Smooth muscle cell (in vitro differentiated cells): Measurements from ENCODE around the gene FBXL13. TPM values are rescaled to one million over a fixed set of nuclear protein-coding genes. Genes with fewer than 3 reads are reported as not detected.
"Not testable (repeated sequence)": the region's sequence is repeated elsewhere in the genome, so short reads cannot be mapped to it uniquely, and the experiment has no call there.

Experiments
- DNase-seq: peaks from one replicate; lab custom pipeline; 2025; ENCODE audit not compliant: unreplicated experiment; lab: John Stamatoyannopoulos, UW
- H2AFZ ChIP-seq: fragments of 200-600 bp; sonication (generic); 2 replicates; pipeline ENCODE4 v1.6.0; 2016; ENCODE audit warnings: antibody characterized with exemption, low read depth, mild to moderate bottlenecking
- H3F3A ChIP-seq: fragments of 200-600 bp; sonication (generic); 2 replicates; pipeline ENCODE4 v1.6.0; 2017; ENCODE audit warnings: antibody characterized with exemption, low read depth
- H3K27ac ChIP-seq: fragments of 200-600 bp; sonication (generic); 2 replicates; pipeline ENCODE4 v1.5.1; 2016; ENCODE audit warnings: low read depth, mild to moderate bottlenecking
- H3K27me3 ChIP-seq: fragments of 200-600 bp; sonication (generic); 2 replicates; pipeline ENCODE4 v1.6.1; 2016; ENCODE audit warnings: low read depth, mild to moderate bottlenecking
- H3K36me3 ChIP-seq: fragments of 200-600 bp; sonication (generic); 2 replicates; pipeline ENCODE4 v1.5.1; 2016; ENCODE audit warnings: low read depth
- H3K4me1 ChIP-seq: fragments of 200-600 bp; sonication (generic); 2 replicates; pipeline ENCODE4 v1.5.1; 2016; ENCODE audit warnings: low read depth
- H3K4me2 ChIP-seq: fragments of 200-600 bp; sonication (generic); 2 replicates; pipeline ENCODE4 v1.6.0; 2016; ENCODE audit warnings: mild to moderate bottlenecking
- H3K4me3 ChIP-seq: fragments of 200-600 bp; sonication (generic); 2 replicates; pipeline ENCODE4 v1.5.1; 2016; ENCODE audit warnings: mild to moderate bottlenecking
- H3K79me2 ChIP-seq: fragments of 200-600 bp; sonication (generic); 2 replicates; pipeline ENCODE4 v1.6.0; 2016; ENCODE audit warnings: low read depth, mild to moderate bottlenecking
- H3K9ac ChIP-seq: fragments of 200-600 bp; sonication (generic); 2 replicates; pipeline ENCODE4 v1.6.0; 2016; ENCODE audit warnings: low read depth
- H3K9me3 ChIP-seq: fragments of 200-600 bp; sonication (generic); replicated peaks from 2 replicates; pipeline ENCODE4 v1.5.1; 2016; ENCODE audit warnings: low read depth
- H4K20me1 ChIP-seq: fragments of 200-600 bp; sonication (generic); 2 replicates; pipeline ENCODE4 v1.6.0; 2016; ENCODE audit warnings: low read depth
- WGBS: methylation state at CpG from one replicate; pipeline ENCODE4 v1.1.7; 2016; ENCODE audit warnings: low lambda C conversion rate; 5-methylcytosine and 5-hydroxymethylcytosine counted together
- polyA plus RNA-seq: library from polyadenylated mRNA; unstranded; fragments of >200 nt; fragmentation: Nextera tagmentation; extraction: Ambion mirVana; gene quantifications from 2 replicates; pipeline ENCODE4 v1.2.1, GENCODE V29; 2016
- total RNA-seq: library from RNA; depleted of rRNA; stranded (reverse); fragments of >200 nt; gene quantifications from 2 replicates; pipeline ENCODE4 v1.2.3, GENCODE V29; 2014
- TF ChIP-seq, protein P1 (sequence below): fragments of 200-600 bp; sonication (generic); IDR thresholded peaks from 2 replicates; pipeline ENCODE4 v1.5.1; 2017; ENCODE audit warnings: borderline replicate concordance, mild to moderate bottlenecking, antibody characterized with exemption; ENCODE audit not compliant: insufficient read depth, poor library complexity, severe bottlenecking

Gene FBXL13
- total and polyA plus RNA-seq, 2 experiments from 2014 or later, result 2.6 to 12.1 TPM

DNA sequence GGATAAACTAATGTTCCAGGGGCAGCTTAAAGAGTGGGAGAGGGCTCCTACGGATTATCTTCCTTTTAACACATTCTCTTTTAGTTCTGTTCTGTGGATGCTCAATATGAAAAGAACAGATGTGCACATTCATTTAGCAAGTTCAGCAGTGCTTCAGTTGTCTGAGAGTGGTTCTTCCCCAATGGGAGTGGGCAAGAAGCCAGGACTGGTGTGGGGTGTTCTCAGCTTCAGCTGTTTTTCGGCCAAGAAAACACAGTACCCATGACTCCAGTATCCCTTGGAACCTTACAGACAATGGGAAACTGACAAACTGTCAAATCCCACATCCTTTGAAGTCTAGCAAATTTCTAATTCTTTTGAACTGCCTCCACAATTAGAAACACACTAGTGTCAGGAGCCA lies 233.3 kb downstream of the FBXL13 start:
- H3K27ac ChIP-seq, result peak overlapping the region; percentile 48
- H3K27me3 ChIP-seq, result no peaks in the 10 kb centered on the region
- no peak overlapping the region for H3K9ac ChIP-seq
- H3K36me3 ChIP-seq, result no peaks in the 10 kb centered on the region
- no peaks in the 10 kb centered on the region for H3K9me3 ChIP-seq
- H4K20me1 ChIP-seq, result no peaks in the 10 kb centered on the region
- H3K4me3 ChIP-seq, result no peak overlapping the region
- no peak overlapping the region for H2AFZ ChIP-seq
- 69% methylated on average over 2 of the region's 2 CpGs for WGBS
- H3F3A ChIP-seq, result peaks cover 8% of the 10 kb centered on the region
- DNase-seq, result no peak
- TF ChIP-seq, protein P1, sequence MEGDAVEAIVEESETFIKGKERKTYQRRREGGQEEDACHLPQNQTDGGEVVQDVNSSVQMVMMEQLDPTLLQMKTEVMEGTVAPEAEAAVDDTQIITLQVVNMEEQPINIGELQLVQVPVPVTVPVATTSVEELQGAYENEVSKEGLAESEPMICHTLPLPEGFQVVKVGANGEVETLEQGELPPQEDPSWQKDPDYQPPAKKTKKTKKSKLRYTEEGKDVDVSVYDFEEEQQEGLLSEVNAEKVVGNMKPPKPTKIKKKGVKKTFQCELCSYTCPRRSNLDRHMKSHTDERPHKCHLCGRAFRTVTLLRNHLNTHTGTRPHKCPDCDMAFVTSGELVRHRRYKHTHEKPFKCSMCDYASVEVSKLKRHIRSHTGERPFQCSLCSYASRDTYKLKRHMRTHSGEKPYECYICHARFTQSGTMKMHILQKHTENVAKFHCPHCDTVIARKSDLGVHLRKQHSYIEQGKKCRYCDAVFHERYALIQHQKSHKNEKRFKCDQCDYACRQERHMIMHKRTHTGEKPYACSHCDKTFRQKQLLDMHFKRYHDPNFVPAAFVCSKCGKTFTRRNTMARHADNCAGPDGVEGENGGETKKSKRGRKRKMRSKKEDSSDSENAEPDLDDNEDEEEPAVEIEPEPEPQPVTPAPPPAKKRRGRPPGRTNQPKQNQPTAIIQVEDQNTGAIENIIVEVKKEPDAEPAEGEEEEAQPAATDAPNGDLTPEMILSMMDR, result no peak
- H3K79me2 ChIP-seq, result no peaks in the 10 kb centered on the region
- no peak overlapping the region for H3K4me2 ChIP-seq
- H3K4me1 ChIP-seq, result peaks cover under 1% of the 10 kb centered on the region

DNA sequence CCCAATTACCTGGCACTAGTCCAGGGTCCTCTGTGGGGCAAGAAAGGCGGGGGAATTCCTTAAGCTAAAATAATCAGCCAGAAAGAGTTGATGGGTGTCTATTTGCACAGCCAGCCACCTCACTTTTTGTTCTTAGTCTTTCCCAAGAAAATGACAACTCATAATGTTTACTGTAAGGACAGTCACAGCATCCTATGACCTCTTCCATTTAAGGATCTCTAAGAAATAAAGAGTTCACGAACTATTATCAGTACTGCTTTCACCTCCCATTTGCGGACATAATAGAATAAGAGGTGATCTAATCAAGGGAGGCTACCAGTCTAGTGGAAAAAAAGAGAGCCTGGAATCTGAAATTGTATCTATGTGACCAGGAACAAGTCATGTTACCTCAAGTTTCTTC lies 234.2 kb downstream of the FBXL13 start:
- Histone ChIP-seq H3K27me3 (no peaks in the 10 kb centered on the region), H3K4me1 (peaks cover 7% of the 10 kb centered on the region), H3K4me2 (no peak overlapping the region), H3K9me3 (no peaks in the 10 kb centered on the region), H4K20me1 (no peaks in the 10 kb centered on the region), H3K27ac (no peak overlapping the region), H3K4me3 (no peak overlapping the region), H3K36me3 (no peaks in the 10 kb centered on the region), H2AFZ (no peak overlapping the region), H3F3A (peaks cover 14% of the 10 kb centered on the region), H3K9ac (no peak overlapping the region), H3K79me2 (no peaks in the 10 kb centered on the region)
- WGBS, result 94% methylated on average over 3 of the region's 3 CpGs
- TF ChIP-seq, protein P1, result no peak
- no peak for DNase-seq

DNA sequence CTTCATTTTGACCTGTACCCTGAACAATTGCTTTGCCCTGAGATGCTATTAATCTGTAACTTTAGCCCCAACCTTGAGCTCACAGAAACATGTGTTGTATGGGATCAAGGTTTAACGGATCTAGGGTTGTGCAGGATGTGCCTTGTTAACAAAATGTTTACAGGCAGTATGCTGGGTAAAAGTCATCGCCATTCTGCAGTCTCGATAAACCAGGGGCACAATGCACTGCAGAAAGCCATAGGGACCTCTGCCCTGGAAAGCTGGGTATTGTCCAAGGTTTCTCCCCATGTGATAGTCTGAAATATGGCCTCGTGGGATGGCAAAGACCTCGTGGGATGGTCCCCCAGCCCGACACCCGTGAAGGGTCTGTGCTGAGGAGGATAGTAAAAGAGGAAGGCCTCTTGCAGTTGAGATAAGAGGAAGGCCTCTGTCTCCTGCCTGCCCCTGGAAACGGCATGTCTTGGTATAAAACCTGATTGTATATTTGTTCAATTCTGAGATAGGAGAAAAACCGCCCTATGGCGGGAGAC lies 236.0 kb downstream of the FBXL13 start:
- H3K27ac ChIP-seq, H4K20me1 ChIP-seq, H2AFZ ChIP-seq, H3K79me2 ChIP-seq, H3K9me3 ChIP-seq, H3K36me3 ChIP-seq, H3K4me2 ChIP-seq, H3K4me3 ChIP-seq, H3K9ac ChIP-seq, DNase-seq, H3K27me3 ChIP-seq: not testable (repeated sequence)
- Histone ChIP-seq H3F3A (peaks cover 29% of the 10 kb centered on the region), H3K4me1 (peaks cover 12% of the 10 kb centered on the region)
- 73% methylated on average over 10 of the region's 10 CpGs for WGBS

DNA sequence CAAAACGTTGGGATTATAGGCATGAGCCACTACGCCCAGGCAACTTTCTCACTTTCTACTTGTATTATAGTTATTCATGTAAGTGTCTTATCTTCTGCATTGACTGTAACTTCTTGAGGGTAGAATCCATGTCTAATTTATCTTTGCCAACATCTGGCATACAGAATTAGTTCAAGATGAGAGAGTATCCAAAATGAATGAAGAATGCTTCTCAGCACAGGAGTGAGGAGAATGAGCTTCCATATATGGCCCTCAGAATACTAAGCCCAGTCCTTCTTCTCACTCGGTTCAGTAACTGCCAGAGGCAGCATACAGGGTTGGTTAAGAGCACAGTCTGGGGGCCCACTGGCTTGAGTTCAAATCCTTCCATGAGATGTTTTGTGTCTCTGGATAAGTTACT lies 236.8 kb downstream of the FBXL13 start:
- Histone ChIP-seq H3K4me2 (no peak overlapping the region), H3K4me1 (peaks cover 12% of the 10 kb centered on the region), H4K20me1 (no peaks in the 10 kb centered on the region), H3K27ac (peak overlapping the region; percentile 99), H2AFZ (no peak overlapping the region), H3F3A (peaks cover 32% of the 10 kb centered on the region), H3K27me3 (no peaks in the 10 kb centered on the region), H3K36me3 (no peaks in the 10 kb centered on the region), H3K9me3 (no peaks in the 10 kb centered on the region), H3K9ac (no peak overlapping the region), H3K79me2 (no peaks in the 10 kb centered on the region), H3K4me3 (no peak overlapping the region)
- WGBS, result 82% methylated on average over 3 of the region's 3 CpGs
- DNase-seq, result no peak
- TF ChIP-seq, protein P1, result no peak
